ENCODE measurements around the gene STEAP4.

STEAP4 gene

DNA sequence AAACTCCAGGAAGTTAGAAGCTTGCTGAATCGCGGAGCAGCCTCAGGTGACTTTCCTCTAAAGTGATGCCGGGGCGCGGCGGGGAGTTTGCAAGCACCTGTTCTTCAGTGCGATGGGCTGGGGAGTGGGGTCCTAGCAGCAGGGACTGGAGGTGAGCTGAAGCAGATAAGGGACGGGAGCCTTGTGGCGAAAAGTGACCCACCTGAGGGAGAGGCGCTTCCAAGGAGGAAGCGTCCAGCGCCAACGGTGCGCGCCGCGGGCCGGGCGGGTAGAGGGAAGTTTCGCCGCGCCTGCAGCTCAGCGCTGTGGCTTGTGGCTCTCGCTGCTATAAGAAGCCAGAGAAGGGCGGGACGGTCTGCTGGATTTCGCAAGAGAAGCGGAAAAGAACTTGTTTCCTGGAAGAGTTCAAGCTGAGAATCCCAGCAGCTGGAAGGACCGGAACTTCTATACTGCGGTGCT is at the start of gene STEAP4:
TSS of gene STEAP4 (minus strand) at position 305 of the 459 bp plus-strand sequence. CDS start 22,625 bp downstream, outside the sequence.
- Histone ChIP-seq H3K27ac (ENCODE audit: low read length) (no peak within 1 kb of the TSS), H3K4me3 (ENCODE audit: low read length in 2 of 2) (peak within 1 kb of the TSS; percentile 11 to 64), H3K36me3 (ENCODE audit: control insufficient read depth in 2 of 2, insufficient read depth in 2 of 2, low read length in 2 of 2) (no peaks in the 10 kb centered on the region), H3K9ac (ENCODE audit: low read length in 2 of 2) (no peak within 1 kb of the TSS), H3K4me1 (ENCODE audit: control insufficient read depth, insufficient read depth, low read length) (no peaks in the 10 kb centered on the region), H3K27me3 (ENCODE audit: control insufficient read depth in 1 of 2, insufficient read depth in 2 of 2, low read length in 2 of 2) (no peaks in the 10 kb centered on the region), H3K9me3 (ENCODE audit: control insufficient read depth in 2 of 2, low read length in 2 of 2) (no peaks in the 10 kb centered on the region)

DNA sequence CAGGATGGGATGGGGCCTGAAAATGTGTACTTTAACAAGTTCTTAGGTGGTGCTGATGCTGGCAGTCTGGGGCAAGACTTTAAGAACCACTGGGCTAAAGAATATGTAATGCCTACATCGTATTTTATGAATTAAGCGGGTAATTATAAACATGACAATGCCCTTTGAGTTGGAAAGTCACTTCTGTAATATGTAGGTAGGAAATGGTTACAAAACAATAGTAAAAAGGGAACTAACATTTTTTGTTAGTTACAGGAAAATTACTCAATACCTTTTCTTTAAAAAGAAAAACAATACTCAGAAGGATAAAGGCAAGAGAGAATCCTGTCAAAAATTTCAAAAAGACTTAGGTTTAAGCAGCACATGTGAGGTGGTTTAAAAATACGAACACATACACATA is 48.3 kb upstream of the STEAP4 start:
- Histone ChIP-seq H3K9ac (ENCODE audit: low read length in 2 of 2) (no peak overlapping the region), H3K27ac (ENCODE audit: low read length) (no peak overlapping the region), H3K9me3 (ENCODE audit: control insufficient read depth in 2 of 2, low read length in 2 of 2) (no peaks in the 10 kb centered on the region), H3K4me1 (ENCODE audit: control insufficient read depth, insufficient read depth, low read length) (no peaks in the 10 kb centered on the region), H3K27me3 (ENCODE audit: control insufficient read depth in 1 of 2, insufficient read depth in 2 of 2, low read length in 2 of 2) (no peaks in the 10 kb centered on the region), H3K36me3 (ENCODE audit: control insufficient read depth in 2 of 2, insufficient read depth in 2 of 2, low read length in 2 of 2) (no peaks in the 10 kb centered on the region), H3K4me3 (ENCODE audit: low read length in 2 of 2) (no peak overlapping the region)

DNA sequence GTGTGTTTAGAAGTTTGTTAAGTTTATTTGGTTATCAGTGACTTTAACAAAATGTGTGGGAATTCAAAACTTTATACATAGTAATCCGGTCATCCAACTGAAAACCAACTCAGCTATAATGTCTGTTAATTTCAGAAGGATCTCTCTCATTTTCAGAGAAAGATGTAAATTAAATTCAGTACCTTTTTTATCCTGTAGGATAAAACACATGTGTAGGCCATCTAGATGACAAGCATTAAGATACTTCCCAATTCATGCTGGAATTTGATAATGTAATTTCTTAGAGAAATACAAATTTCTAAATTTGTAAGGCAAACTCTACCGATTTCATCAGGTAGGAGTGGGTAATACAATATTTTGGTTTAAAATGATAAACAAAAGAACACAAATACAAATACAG is 43.4 kb upstream of the STEAP4 start:
- Histone ChIP-seq H3K9ac (ENCODE audit: low read length in 2 of 2) (no peak overlapping the region), H3K36me3 (ENCODE audit: control insufficient read depth in 2 of 2, insufficient read depth in 2 of 2, low read length in 2 of 2) (no peaks in the 10 kb centered on the region), H3K9me3 (ENCODE audit: control insufficient read depth in 2 of 2, low read length in 2 of 2) (no peaks in the 10 kb centered on the region), H3K4me1 (ENCODE audit: control insufficient read depth, insufficient read depth, low read length) (no peaks in the 10 kb centered on the region), H3K4me3 (ENCODE audit: low read length in 2 of 2) (no peak overlapping the region), H3K27me3 (ENCODE audit: control insufficient read depth in 1 of 2, insufficient read depth in 2 of 2, low read length in 2 of 2) (peaks cover 0 to 2% of the 10 kb centered on the region in 2 donors), H3K27ac (ENCODE audit: low read length) (no peak overlapping the region)

DNA sequence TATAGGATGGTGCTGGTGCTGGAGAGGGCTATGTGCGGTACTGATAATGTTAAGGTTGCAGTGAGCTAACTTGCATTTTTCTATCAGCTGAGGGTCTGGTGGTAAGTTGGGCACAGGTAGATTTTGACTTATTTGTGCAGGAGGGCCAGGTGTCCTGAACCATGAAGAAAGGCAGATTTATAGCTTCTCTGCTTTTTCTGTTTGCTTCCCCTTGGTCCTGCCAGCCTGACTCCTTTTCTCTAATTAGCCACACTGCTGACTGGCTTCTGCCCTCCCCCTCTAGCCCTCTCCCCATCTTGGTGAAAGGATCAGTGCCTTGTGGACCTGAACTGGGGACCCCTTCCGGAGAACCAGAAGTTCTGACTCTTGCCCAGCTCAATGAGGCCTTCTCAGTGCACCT is 40.8 kb upstream of the STEAP4 start:
- no peak overlapping the region for H3K4me3 ChIP-seq (ENCODE audit: low read length in 2 of 2)
- H3K4me1 ChIP-seq (ENCODE audit: control insufficient read depth, insufficient read depth, low read length) = no peaks in the 10 kb centered on the region
- no peaks in the 10 kb centered on the region for H3K9me3 ChIP-seq (ENCODE audit: control insufficient read depth in 2 of 2, low read length in 2 of 2)
- H3K27me3 ChIP-seq (ENCODE audit: control insufficient read depth in 1 of 2, insufficient read depth in 2 of 2, low read length in 2 of 2) = peaks cover 0 to 2% of the 10 kb centered on the region in 2 donors
- H3K9ac ChIP-seq (ENCODE audit: low read length in 2 of 2) = no peak overlapping the region
- no peaks in the 10 kb centered on the region for H3K36me3 ChIP-seq (ENCODE audit: control insufficient read depth in 2 of 2, insufficient read depth in 2 of 2, low read length in 2 of 2)
- H3K27ac ChIP-seq (ENCODE audit: low read length) = no peak overlapping the region

DNA sequence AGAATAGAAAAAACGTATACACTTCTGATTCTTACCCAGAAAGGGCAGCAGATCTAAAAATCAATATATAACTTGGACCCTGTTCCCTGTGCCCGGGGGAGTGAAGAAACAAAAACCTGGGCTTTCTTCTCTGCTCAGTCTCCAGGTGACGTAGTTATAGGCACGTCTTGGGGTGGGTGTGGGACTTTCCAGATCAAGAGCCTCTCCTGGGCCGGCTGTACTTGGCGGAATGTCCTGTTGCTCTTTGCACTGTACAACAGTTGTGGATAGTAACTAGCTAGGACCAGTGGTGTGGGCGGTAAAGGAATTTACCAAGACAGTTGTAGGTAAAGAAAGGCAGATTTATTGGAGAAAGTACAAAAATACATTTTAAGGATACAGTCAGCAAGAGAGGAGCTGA is 40.4 kb upstream of the STEAP4 start:
- no peak overlapping the region for H3K4me3 ChIP-seq (ENCODE audit: low read length in 2 of 2)
- peaks cover 0 to 2% of the 10 kb centered on the region in 2 donors for H3K27me3 ChIP-seq (ENCODE audit: control insufficient read depth in 1 of 2, insufficient read depth in 2 of 2, low read length in 2 of 2)
- no peaks in the 10 kb centered on the region for H3K36me3 ChIP-seq (ENCODE audit: control insufficient read depth in 2 of 2, insufficient read depth in 2 of 2, low read length in 2 of 2)
- no peak overlapping the region for H3K9ac ChIP-seq (ENCODE audit: low read length in 2 of 2)
- H3K27ac ChIP-seq (ENCODE audit: low read length) = no peak overlapping the region
- no peaks in the 10 kb centered on the region for H3K4me1 ChIP-seq (ENCODE audit: control insufficient read depth, insufficient read depth, low read length)
- H3K9me3 ChIP-seq (ENCODE audit: control insufficient read depth in 2 of 2, low read length in 2 of 2) = no peaks in the 10 kb centered on the region

DNA sequence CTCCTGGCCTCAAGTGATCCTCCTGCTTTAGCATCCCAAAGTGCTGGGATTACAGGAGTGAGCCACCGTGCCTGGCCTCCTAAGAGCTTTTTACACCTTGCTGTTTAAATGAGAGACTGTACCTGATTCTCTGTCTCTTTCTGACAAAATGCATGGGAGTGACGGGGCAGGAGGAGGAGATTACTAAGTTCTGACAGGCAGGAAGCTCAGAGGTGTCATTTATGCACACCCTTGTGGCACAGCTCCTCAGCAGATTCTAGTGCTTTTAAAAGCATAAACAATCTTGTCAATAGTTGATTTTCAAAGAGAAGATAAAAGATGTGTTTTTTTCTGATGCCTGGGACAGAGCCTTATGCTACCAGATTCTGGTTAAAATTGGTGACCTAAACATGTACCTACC is 39.7 kb upstream of the STEAP4 start:
- Histone ChIP-seq H3K4me3 (ENCODE audit: low read length in 2 of 2) (no peak overlapping the region), H3K9me3 (ENCODE audit: control insufficient read depth in 2 of 2, low read length in 2 of 2) (no peaks in the 10 kb centered on the region), H3K4me1 (ENCODE audit: control insufficient read depth, insufficient read depth, low read length) (no peaks in the 10 kb centered on the region), H3K9ac (ENCODE audit: low read length in 2 of 2) (no peak overlapping the region), H3K27ac (ENCODE audit: low read length) (no peak overlapping the region), H3K36me3 (ENCODE audit: control insufficient read depth in 2 of 2, insufficient read depth in 2 of 2, low read length in 2 of 2) (no peaks in the 10 kb centered on the region), H3K27me3 (ENCODE audit: control insufficient read depth in 1 of 2, insufficient read depth in 2 of 2, low read length in 2 of 2) (peaks cover 0 to 2% of the 10 kb centered on the region in 2 donors)

DNA sequence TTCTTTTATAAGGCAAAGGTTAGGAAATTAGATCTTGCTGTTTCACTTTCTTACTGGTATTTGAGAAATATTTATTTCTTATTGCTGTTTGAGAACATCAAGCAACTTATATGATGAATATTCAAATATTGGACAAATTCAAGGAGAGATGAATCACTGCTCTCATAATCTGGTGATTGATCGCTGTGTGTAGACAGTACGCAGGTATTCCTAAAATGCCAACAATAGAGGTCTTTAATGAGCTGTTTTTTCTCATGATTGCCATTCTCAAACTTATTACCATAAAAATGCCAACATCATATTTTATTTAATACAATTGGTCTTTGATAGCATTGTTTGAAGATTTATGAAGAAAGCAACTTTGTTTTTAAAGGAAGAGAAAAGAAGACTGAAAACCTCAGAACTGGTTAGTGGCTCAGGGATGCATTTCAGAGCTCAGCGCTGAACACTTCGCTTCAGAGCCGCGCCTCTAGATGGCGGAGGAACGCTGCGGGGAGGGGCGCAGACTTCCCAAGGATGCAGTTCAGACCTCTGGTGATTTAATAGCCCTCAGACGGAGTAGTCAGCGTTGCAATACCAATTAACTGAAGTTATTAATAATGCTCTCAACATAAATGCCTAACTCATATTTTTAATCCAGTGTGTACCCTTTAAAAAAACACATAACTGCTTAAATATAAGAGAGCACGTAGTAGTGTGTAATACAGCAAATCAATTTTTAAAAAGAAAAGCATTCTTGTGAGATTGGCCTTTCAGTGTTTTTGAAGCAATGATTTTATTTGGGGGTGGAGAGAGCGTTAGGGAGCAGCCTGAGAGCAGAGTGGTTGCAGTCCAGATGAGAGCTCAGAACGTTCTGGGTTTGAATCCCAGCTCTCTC is 38.5 kb upstream of the STEAP4 start:
- H3K4me1 ChIP-seq (ENCODE audit: control insufficient read depth, insufficient read depth, low read length) = no peaks in the 10 kb centered on the region
- peaks cover 0 to 2% of the 10 kb centered on the region in 2 donors for H3K27me3 ChIP-seq (ENCODE audit: control insufficient read depth in 1 of 2, insufficient read depth in 2 of 2, low read length in 2 of 2)
- H3K36me3 ChIP-seq (ENCODE audit: control insufficient read depth in 2 of 2, insufficient read depth in 2 of 2, low read length in 2 of 2) = no peaks in the 10 kb centered on the region
- H3K27ac ChIP-seq (ENCODE audit: low read length) = no peak overlapping the region
- H3K9me3 ChIP-seq (ENCODE audit: control insufficient read depth in 2 of 2, low read length in 2 of 2) = no peaks in the 10 kb centered on the region
- H3K4me3 ChIP-seq (ENCODE audit: low read length in 2 of 2) = no peak overlapping the region
- no peak overlapping the region for H3K9ac ChIP-seq (ENCODE audit: low read length in 2 of 2)

DNA sequence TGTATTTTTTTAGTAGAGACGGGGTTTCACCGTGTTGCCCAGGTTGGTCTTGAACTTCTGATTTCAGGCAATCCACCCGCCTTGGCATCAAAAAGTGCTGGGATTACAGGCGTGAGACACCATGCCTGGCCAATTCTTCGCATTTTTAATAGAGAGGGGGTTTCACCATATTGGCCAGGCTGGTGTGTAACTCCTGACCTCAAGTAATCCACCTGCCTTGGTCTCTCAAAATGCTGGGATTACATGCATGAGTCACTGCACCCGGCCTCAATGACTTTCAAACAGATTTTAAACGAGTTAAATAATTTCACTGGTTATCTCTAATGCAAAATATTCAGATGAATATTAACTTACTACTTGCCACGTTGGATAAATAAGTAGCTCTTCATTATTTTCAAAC is 37.6 kb upstream of the STEAP4 start:
- H3K9me3 ChIP-seq (ENCODE audit: control insufficient read depth in 2 of 2, low read length in 2 of 2) = no peaks in the 10 kb centered on the region
- H3K36me3 ChIP-seq (ENCODE audit: control insufficient read depth in 2 of 2, insufficient read depth in 2 of 2, low read length in 2 of 2) = no peaks in the 10 kb centered on the region
- H3K27ac ChIP-seq (ENCODE audit: low read length) = no peak overlapping the region
- H3K9ac ChIP-seq (ENCODE audit: low read length in 2 of 2) = no peak overlapping the region
- H3K4me3 ChIP-seq (ENCODE audit: low read length in 2 of 2) = no peak overlapping the region
- H3K27me3 ChIP-seq (ENCODE audit: control insufficient read depth in 1 of 2, insufficient read depth in 2 of 2, low read length in 2 of 2) = peaks cover 0 to 2% of the 10 kb centered on the region in 2 donors
- no peaks in the 10 kb centered on the region for H3K4me1 ChIP-seq (ENCODE audit: control insufficient read depth, insufficient read depth, low read length)

DNA sequence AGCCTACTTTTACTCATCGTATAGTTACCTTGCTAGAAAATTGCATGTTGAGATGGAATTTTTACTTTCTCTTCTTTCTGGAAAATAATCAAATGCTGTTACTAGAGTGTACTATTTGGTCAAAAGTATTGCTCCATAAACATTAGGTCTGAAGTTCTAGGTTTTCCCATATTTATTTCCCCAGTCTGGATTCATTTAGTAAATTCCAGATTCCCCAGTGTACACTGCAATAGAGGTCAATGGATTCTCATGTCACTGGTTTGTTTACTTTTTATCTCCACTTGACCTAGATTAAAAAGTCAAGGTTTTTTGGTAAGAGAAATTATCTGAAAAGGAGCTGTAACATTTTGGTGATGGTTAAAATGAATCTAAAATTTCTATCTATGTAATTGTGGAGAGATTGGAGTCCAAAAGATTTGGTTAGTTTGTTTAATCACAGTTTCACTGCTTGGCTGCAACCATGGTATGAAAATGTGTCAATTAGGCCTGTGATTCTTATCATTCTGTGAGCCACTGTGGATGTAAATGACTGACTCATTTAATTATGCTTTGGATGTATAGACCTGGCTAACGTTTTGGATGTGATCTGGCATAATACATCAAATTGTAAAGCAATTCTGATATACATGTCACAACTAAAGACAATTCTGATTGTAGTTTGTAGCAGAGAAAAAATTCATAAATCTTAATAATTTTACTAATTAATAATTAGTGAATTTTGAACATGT is 32.7 kb upstream of the STEAP4 start:
- no peak overlapping the region for H3K27ac ChIP-seq (ENCODE audit: low read length)
- no peaks in the 10 kb centered on the region for H3K36me3 ChIP-seq (ENCODE audit: control insufficient read depth in 2 of 2, insufficient read depth in 2 of 2, low read length in 2 of 2)
- H3K4me3 ChIP-seq (ENCODE audit: low read length in 2 of 2) = no peak overlapping the region
- no peaks in the 10 kb centered on the region for H3K27me3 ChIP-seq (ENCODE audit: control insufficient read depth in 1 of 2, insufficient read depth in 2 of 2, low read length in 2 of 2)
- H3K9ac ChIP-seq (ENCODE audit: low read length in 2 of 2) = no peak overlapping the region
- no peaks in the 10 kb centered on the region for H3K4me1 ChIP-seq (ENCODE audit: control insufficient read depth, insufficient read depth, low read length)
- no peaks in the 10 kb centered on the region for H3K9me3 ChIP-seq (ENCODE audit: control insufficient read depth in 2 of 2, low read length in 2 of 2)

DNA sequence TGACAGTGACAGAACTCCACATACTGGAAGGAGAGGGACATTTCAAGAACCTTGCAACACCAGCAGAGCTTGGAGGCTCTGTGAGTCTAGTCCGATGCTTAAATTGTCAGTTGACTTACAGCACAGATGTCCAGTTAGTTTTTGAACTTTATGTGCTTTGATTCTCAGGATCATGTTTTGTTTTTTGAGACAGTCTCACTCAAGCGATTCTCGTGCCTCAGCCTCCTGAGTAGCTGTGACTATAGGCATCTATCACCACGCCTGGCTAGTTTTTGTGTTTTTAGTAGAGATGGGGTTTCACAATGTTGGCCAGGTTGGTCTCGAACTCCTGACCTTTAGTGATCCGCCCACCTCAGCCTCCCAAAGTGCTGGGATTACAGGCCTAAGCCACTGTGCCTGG is 31.8 kb upstream of the STEAP4 start:
- H3K4me3 ChIP-seq (ENCODE audit: low read length in 2 of 2) = no peak overlapping the region
- no peak overlapping the region for H3K27ac ChIP-seq (ENCODE audit: low read length)
- H3K4me1 ChIP-seq (ENCODE audit: control insufficient read depth, insufficient read depth, low read length) = no peaks in the 10 kb centered on the region

DNA sequence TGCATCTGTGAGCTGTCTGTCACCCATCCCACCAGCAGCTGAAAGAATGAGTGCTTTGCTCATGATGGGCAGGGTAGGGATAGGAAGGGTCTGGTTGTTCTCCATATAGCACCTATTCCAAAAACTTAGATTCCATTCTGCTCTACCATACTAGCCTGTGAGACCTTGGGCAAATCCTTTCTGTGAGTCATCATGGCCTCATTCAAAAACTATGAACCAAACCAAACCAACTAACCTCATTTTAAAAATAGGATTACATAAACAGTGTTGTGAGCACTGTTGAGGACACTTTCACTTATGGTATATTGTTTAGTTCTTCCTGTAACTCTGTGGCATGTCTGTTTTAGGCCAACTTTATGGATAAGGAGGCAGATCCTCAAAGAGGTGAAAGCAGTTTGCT is 30.9 kb upstream of the STEAP4 start:
- no peak overlapping the region for H3K4me3 ChIP-seq (ENCODE audit: low read length in 2 of 2)
- H3K4me1 ChIP-seq (ENCODE audit: control insufficient read depth, insufficient read depth, low read length) = no peaks in the 10 kb centered on the region
- no peaks in the 10 kb centered on the region for H3K9me3 ChIP-seq (ENCODE audit: control insufficient read depth in 2 of 2, low read length in 2 of 2)
- H3K36me3 ChIP-seq (ENCODE audit: control insufficient read depth in 2 of 2, insufficient read depth in 2 of 2, low read length in 2 of 2) = no peaks in the 10 kb centered on the region
- H3K27me3 ChIP-seq (ENCODE audit: control insufficient read depth in 1 of 2, insufficient read depth in 2 of 2, low read length in 2 of 2) = no peaks in the 10 kb centered on the region
- H3K27ac ChIP-seq (ENCODE audit: low read length) = no peak overlapping the region
- H3K9ac ChIP-seq (ENCODE audit: low read length in 2 of 2) = no peak overlapping the region

More for the DNA sequence above, 31.8 kb upstream of the STEAP4 start:
- Histone ChIP-seq H3K27me3 (ENCODE audit: control insufficient read depth in 1 of 2, insufficient read depth in 2 of 2, low read length in 2 of 2) (no peaks in the 10 kb centered on the region), H3K9me3 (ENCODE audit: control insufficient read depth in 2 of 2, low read length in 2 of 2) (no peaks in the 10 kb centered on the region), H3K9ac (ENCODE audit: low read length in 2 of 2) (no peak overlapping the region), H3K36me3 (ENCODE audit: control insufficient read depth in 2 of 2, insufficient read depth in 2 of 2, low read length in 2 of 2) (no peaks in the 10 kb centered on the region)

Data from stomach smooth muscle (tissue), 2 donors.